IPS-18a (cell line): Measurements from ENCODE around the gene AGAP1.

Experiments
- H3K27ac ChIP-seq: one replicate; pipeline ENCODE4 v1.5.1; 2013; ENCODE audit warnings: low read length
- H3K27me3 ChIP-seq: one replicate; pipeline ENCODE4 v1.6.1; 2013; ENCODE audit warnings: mild to moderate bottlenecking, low read length; ENCODE audit not compliant: control insufficient read depth, insufficient read depth
- H3K36me3 ChIP-seq: one replicate; pipeline ENCODE4 v1.6.1; 2013; ENCODE audit warnings: low read depth, low read length; ENCODE audit not compliant: control insufficient read depth
- H3K4me1 ChIP-seq: one replicate; pipeline ENCODE4 v1.6.1; 2013; ENCODE audit warnings: low read depth, low read length; ENCODE audit not compliant: control insufficient read depth
- H3K4me3 ChIP-seq: one replicate; pipeline ENCODE4 v1.5.1; 2013; ENCODE audit warnings: low read length
- H3K9ac ChIP-seq: one replicate; pipeline ENCODE4 v1.6.1; 2013; ENCODE audit warnings: mild to moderate bottlenecking, low read length, moderate library complexity
- H3K9me3 ChIP-seq: one replicate; pipeline ENCODE4 v1.6.1; 2013; ENCODE audit warnings: low read depth, low read length; ENCODE audit not compliant: control insufficient read depth

AGAP1 gene

DNA sequence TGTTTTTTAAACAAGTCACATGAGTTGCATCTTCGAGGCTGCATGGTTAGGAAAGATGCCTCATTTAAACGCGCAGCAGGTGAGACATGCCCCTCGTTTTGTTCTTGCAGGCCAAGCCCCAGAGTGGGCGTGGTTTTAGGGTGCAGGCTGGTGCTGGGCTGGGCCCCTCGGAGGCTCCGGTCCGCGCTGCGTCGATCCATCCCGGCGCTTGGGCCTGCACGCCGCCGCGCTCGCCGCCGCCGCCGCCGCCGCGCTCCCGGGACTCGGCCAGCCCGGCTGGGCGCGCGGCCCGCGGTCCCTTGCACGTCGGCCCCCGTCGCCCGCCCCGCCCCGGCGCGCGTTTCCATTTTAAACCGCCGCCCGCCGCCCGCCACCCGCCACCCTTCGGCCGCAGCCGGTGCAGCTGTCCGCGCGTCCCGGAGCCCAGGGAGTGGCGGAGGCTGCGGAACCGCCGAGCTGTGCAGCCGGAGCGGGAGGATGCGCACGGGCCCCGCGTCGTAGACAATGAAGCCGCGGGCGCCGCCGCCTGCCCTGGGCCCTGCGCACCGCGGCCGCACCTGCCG is 175.5 kb downstream of the AGAP1 start:
- Histone ChIP-seq H3K4me1 (peaks cover 40% of the 10 kb centered on the region), H3K9ac (no peak overlapping the region), H3K4me3 (peak overlapping the region; percentile 48), H3K27me3 (peaks cover 36% of the 10 kb centered on the region), H3K36me3 (no peaks in the 10 kb centered on the region), H3K9me3 (no peaks in the 10 kb centered on the region), H3K27ac (no peak overlapping the region)

- Histone ChIP-seq H3K4me3 (peak overlapping the region; percentile 47), H3K9ac (no peak overlapping the region), H3K27me3 (peaks cover 29% of the 10 kb centered on the region), H3K27ac (no peak overlapping the region), H3K36me3 (no peaks in the 10 kb centered on the region), H3K4me1 (peaks cover 36% of the 10 kb centered on the region), H3K9me3 (no peaks in the 10 kb centered on the region)
Observed at GRCh38 chr2:235669983-235670962, 176.4 kb downstream of the AGAP1 start.

- peaks cover 29% of the 10 kb centered on the region for H3K4me1 ChIP-seq
- H3K36me3 ChIP-seq, result no peaks in the 10 kb centered on the region
- H3K27ac ChIP-seq, result no peak overlapping the region
- H3K9ac ChIP-seq, result no peak overlapping the region
- H3K4me3 ChIP-seq, result peak overlapping the region; percentile 42
- peaks cover 24% of the 10 kb centered on the region for H3K27me3 ChIP-seq
- H3K9me3 ChIP-seq, result no peaks in the 10 kb centered on the region
Observed at GRCh38 chr2:235670974-235671787, 177.3 kb downstream of the AGAP1 start.

DNA sequence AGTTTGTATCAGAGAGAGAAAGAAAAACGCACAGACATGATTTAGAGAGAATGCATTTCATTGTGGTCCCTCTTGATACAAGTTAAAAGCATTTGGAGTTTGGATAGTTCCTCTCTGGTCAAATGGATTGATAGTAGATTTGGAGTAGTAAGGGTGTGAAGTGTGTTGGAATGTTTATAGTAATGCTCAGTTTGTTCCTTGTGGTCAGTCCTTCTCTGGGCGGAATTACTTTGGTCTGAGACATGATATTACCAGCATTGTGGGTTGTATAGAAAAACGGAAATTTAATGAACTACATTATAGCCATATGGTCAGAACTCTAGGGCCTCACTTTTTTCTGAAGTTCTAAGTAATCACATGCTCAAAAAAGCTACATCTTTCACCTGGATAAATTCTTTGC is 178.9 kb downstream of the AGAP1 start:
- no peaks in the 10 kb centered on the region for H3K36me3 ChIP-seq
- peaks cover 24% of the 10 kb centered on the region for H3K27me3 ChIP-seq
- H3K9ac ChIP-seq, result no peak overlapping the region
- no peak overlapping the region for H3K27ac ChIP-seq
- no peak overlapping the region for H3K4me3 ChIP-seq
- H3K9me3 ChIP-seq, result no peaks in the 10 kb centered on the region
- H3K4me1 ChIP-seq, result peaks cover 20% of the 10 kb centered on the region

GRCh38 chr2:235674146-235674545 is 180.3 kb downstream of the AGAP1 start:
- Histone ChIP-seq H3K27ac (no peak overlapping the region), H3K27me3 (peaks cover 24% of the 10 kb centered on the region), H3K9ac (no peak overlapping the region), H3K4me1 (peaks cover 10% of the 10 kb centered on the region), H3K4me3 (no peak overlapping the region), H3K36me3 (no peaks in the 10 kb centered on the region), H3K9me3 (no peaks in the 10 kb centered on the region)

GRCh38 chr2:235674812-235675211 is 181.0 kb downstream of the AGAP1 start:
- no peak overlapping the region for H3K4me3 ChIP-seq
- no peak overlapping the region for H3K9ac ChIP-seq
- H3K9me3 ChIP-seq, result no peaks in the 10 kb centered on the region
- no peak overlapping the region for H3K27ac ChIP-seq
- H3K27me3 ChIP-seq, result peaks cover 24% of the 10 kb centered on the region
- no peaks in the 10 kb centered on the region for H3K36me3 ChIP-seq
- peaks cover 10% of the 10 kb centered on the region for H3K4me1 ChIP-seq

- H3K4me1 ChIP-seq, result peaks cover 10% of the 10 kb centered on the region
- H3K36me3 ChIP-seq, result no peaks in the 10 kb centered on the region
- H3K4me3 ChIP-seq, result no peak overlapping the region
- no peak overlapping the region for H3K9ac ChIP-seq
- H3K9me3 ChIP-seq, result no peaks in the 10 kb centered on the region
- peaks cover 22% of the 10 kb centered on the region for H3K27me3 ChIP-seq
- no peak overlapping the region for H3K27ac ChIP-seq
Observed at GRCh38 chr2:235675678-235676535, 182.1 kb downstream of the AGAP1 start.

- Histone ChIP-seq H3K27me3 (peaks cover 16% of the 10 kb centered on the region), H3K4me3 (no peak overlapping the region), H3K9me3 (no peaks in the 10 kb centered on the region), H3K36me3 (no peaks in the 10 kb centered on the region), H3K4me1 (peaks cover 7% of the 10 kb centered on the region), H3K9ac (no peak overlapping the region), H3K27ac (no peak overlapping the region)
Observed at GRCh38 chr2:235676536-235676799, 182.6 kb downstream of the AGAP1 start.

- H3K36me3 ChIP-seq, result no peaks in the 10 kb centered on the region
- H3K4me1 ChIP-seq, result peaks cover 2% of the 10 kb centered on the region
- H3K27me3 ChIP-seq, result peaks cover 7% of the 10 kb centered on the region
- H3K27ac ChIP-seq, result no peak overlapping the region
- no peak overlapping the region for H3K9ac ChIP-seq
- no peaks in the 10 kb centered on the region for H3K9me3 ChIP-seq
- H3K4me3 ChIP-seq, result no peak overlapping the region
Observed at GRCh38 chr2:235677276-235677788, 183.5 kb downstream of the AGAP1 start.

GRCh38 chr2:235677937-235678336 is 184.1 kb downstream of the AGAP1 start:
- no peaks in the 10 kb centered on the region for H3K4me1 ChIP-seq

DNA sequence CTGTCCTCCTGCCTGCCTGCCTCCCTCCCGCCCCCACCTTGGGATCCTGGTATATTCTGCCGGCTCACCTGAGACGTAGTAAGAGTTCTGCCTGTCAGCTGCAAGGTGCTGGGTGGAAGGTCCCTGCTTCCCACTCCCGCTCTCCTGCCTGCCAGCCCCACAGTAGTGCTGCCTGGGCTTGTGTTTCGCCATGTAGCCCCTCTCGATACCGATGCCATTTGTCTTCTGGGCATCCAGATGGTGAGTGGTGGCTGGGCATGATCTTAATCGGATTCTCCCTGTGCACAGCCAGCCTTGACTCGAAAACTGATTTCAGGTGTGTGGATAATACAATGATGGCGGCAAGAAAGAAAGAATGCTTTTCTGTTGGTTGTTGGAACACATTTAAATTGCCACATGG is 184.9 kb downstream of the AGAP1 start:
- Histone ChIP-seq H3K36me3 (no peaks in the 10 kb centered on the region), H3K27me3 (no peaks in the 10 kb centered on the region), H3K4me1 (no peaks in the 10 kb centered on the region), H3K27ac (no peak overlapping the region), H3K4me3 (no peak overlapping the region), H3K9ac (no peak overlapping the region), H3K9me3 (no peaks in the 10 kb centered on the region)

More at GRCh38 chr2:235677937-235678336, 184.1 kb downstream of the AGAP1 start:
- H3K9ac ChIP-seq, result no peak overlapping the region
- no peak overlapping the region for H3K27ac ChIP-seq
- no peaks in the 10 kb centered on the region for H3K9me3 ChIP-seq
- no peak overlapping the region for H3K4me3 ChIP-seq
- H3K36me3 ChIP-seq, result no peaks in the 10 kb centered on the region
- H3K27me3 ChIP-seq, result peaks cover 1% of the 10 kb centered on the region
